ENCODE results near the gene TMEM109. TPM values are rescaled to one million over a fixed set of nuclear protein-coding genes. Genes with fewer than 3 reads are reported as not detected.
A peak's percentile ranks its signal among the peaks of the same experiment; 100 is the strongest.

The TMEM109 gene
- total and polyA plus RNA-seq, 7 donors: 69.2 to 130 (median 72.5) TPM

- Histone ChIP-seq H3K4me1 (no peaks in the 10 kb centered on the region), H3K27me3 (ENCODE audit: insufficient read depth in 3 of 3, low read length in 2 of 3) (peaks cover 0 to 3% (median 0%) of the 10 kb centered on the region in 3 donors), H3K9me3 (no peaks in the 10 kb centered on the region), H3K27ac (peak within 1 kb of the TSS; percentile 48), H3K4me3 (peak within 1 kb of the TSS; percentile 63), H3K36me3 (ENCODE audit: insufficient read depth in 1 of 2, low read depth in 1 of 2) (no peaks in the 10 kb centered on the region)
- intact Hi-C loops (cut with DNase I): no loop called here
- no peak for TF ChIP-seq CTCF (IDR thresholded peaks at IDR 0.05)
- ATAC-seq: peak; percentile 49 to 79 (median 62)
- WGBS, 3 donors: 8 to 14% (median 10%) methylated on average over 23 of the region's 23 CpGs
- DNase-seq: peak; percentile 61 to 82
Observed at GRCh38 chr11:60951904-60952741, 38.2 kb downstream of the TMEM109 start, which contains the start of gene SLC15A3. SLC15A3 (minus strand) TSS chr11:60952176; CDS start chr11:60951551, 625 bp downstream.

GRCh38 chr11:60952742-60953170 is 38.8 kb downstream of the TMEM109 start:
- Histone ChIP-seq H3K36me3 (ENCODE audit: insufficient read depth in 1 of 2, low read depth in 1 of 2) (no peaks in the 10 kb centered on the region), H3K4me3 (peak overlapping the region; percentile 63), H3K27me3 (ENCODE audit: insufficient read depth in 3 of 3, low read length in 2 of 3) (peaks cover 0 to 3% (median 0%) of the 10 kb centered on the region in 3 donors), H3K27ac (peak overlapping the region; percentile 48), H3K9me3 (no peaks in the 10 kb centered on the region), H3K4me1 (no peaks in the 10 kb centered on the region)
- TF ChIP-seq CTCF (IDR thresholded peaks at IDR 0.05): no peak
- 13 to 37% (median 27%) methylated on average over 3 of the region's 3 CpGs for WGBS, 3 donors
- DNase-seq (no peak), ATAC-seq (peak in 1 of 4 donors; percentile 17)
- intact Hi-C loops (cut with DNase I): no loop called here

- Histone ChIP-seq H3K4me3 (no peak overlapping the region), H3K9me3 (no peaks in the 10 kb centered on the region), H3K27me3 (ENCODE audit: insufficient read depth in 3 of 3, low read length in 2 of 3) (peaks cover 0 to 3% (median 0%) of the 10 kb centered on the region in 3 donors), H3K36me3 (ENCODE audit: insufficient read depth in 1 of 2, low read depth in 1 of 2) (no peaks in the 10 kb centered on the region), H3K4me1 (no peaks in the 10 kb centered on the region), H3K27ac (no peak overlapping the region)
- 69 to 74% (median 71%) methylated on average over 6 of the region's 6 CpGs for WGBS, 3 donors
- DNase-seq: no peak
- intact Hi-C loops (cut with DNase I): no loop called here
- no peak for TF ChIP-seq CTCF (IDR thresholded peaks at IDR 0.05)
- ATAC-seq: peak in 1 of 4 donors; percentile 30
Observed at GRCh38 chr11:60953781-60954180, 39.8 kb downstream of the TMEM109 start.

- DNase-seq (no peak), ATAC-seq (no peak)
- Histone ChIP-seq H3K9me3 (no peaks in the 10 kb centered on the region), H3K27me3 (ENCODE audit: insufficient read depth in 3 of 3, low read length in 2 of 3) (peaks cover 0 to 3% (median 0%) of the 10 kb centered on the region in 3 donors), H3K27ac (no peak overlapping the region), H3K36me3 (ENCODE audit: insufficient read depth in 1 of 2, low read depth in 1 of 2) (no peaks in the 10 kb centered on the region), H3K4me1 (no peaks in the 10 kb centered on the region), H3K4me3 (no peak overlapping the region)
- intact Hi-C loops (cut with DNase I): no loop called here
- 88 to 96% (median 89%) methylated on average over 5 of the region's 5 CpGs for WGBS, 3 donors
- no peak for TF ChIP-seq CTCF (IDR thresholded peaks at IDR 0.05)
Observed at GRCh38 chr11:60954421-60954820, 40.5 kb downstream of the TMEM109 start.

All from psoas muscle (tissue), 8 donors.